GM12891 (cell line): ENCODE results near the gene SLC41A2.

Experiments
- POLR2A ChIP-seq: IDR thresholded peaks from 2 replicates; pipeline ENCODE4 v1.6.1; 2011; ENCODE audit warnings: low read depth, low read length, control low read depth
- TAF1 ChIP-seq: IDR thresholded peaks from 2 replicates; pipeline ENCODE4 v1.6.1; 2011; ENCODE audit warnings: low read depth, low read length, control low read depth

GRCh38 chr12:104958805-104959334, 780 bp upstream of the SLC41A2 start:
- TF ChIP-seq POLR2A (no peak), TAF1 (no peak)
